22Rv1 (cell line): ENCODE data around the gene USP50.

ENCODE experiments used
- ZFX ChIP-seq: fragments of 450-650 bp; IDR thresholded peaks from 2 replicates; pipeline ENCODE4 v1.6.1; 2017; ENCODE audit warnings: antibody characterized with exemption, borderline replicate concordance
- TF ChIP-seq, protein P1 (sequence below): fragments of 450-650 bp; IDR thresholded peaks from 2 replicates; pipeline ENCODE4 v1.5.1; 2017; ENCODE audit warnings: mild to moderate bottlenecking

DNA sequence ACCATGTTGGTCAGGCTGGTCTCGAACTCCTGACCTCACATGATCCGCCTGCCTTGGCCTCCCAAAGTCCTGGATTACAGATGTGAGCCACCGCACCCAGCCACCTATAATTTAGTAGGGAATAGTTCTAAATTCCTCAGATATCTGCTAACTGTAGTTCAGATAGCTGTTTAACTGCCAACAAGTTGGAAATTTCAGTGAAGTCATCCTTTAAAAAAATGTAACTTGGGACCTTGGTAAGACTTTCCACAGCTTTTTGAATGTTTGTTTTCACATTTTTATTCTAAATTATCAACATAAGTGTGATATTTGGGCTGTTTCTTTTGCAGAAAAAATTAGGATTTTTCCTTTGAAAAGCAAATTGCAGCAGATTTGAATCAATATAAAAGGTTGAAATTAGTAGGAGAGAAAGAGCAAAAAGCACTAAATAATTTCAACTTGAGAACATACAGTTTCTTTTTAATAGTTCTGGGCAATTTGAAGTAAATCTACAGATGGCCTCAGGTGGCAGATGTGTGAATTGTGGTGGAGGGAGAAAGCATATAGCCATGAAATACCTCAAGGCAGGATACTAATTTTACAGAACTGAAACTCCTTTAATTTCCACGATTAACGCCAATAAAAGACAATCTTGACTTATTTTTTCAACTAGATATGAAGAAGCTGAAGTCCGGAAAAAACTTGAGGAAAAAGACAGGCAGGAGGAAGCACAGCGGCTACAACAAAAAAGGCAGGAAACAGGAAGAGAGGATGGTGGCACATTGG, 87.9 kb downstream of the USP50 start:
- TF ChIP-seq, protein P1, sequence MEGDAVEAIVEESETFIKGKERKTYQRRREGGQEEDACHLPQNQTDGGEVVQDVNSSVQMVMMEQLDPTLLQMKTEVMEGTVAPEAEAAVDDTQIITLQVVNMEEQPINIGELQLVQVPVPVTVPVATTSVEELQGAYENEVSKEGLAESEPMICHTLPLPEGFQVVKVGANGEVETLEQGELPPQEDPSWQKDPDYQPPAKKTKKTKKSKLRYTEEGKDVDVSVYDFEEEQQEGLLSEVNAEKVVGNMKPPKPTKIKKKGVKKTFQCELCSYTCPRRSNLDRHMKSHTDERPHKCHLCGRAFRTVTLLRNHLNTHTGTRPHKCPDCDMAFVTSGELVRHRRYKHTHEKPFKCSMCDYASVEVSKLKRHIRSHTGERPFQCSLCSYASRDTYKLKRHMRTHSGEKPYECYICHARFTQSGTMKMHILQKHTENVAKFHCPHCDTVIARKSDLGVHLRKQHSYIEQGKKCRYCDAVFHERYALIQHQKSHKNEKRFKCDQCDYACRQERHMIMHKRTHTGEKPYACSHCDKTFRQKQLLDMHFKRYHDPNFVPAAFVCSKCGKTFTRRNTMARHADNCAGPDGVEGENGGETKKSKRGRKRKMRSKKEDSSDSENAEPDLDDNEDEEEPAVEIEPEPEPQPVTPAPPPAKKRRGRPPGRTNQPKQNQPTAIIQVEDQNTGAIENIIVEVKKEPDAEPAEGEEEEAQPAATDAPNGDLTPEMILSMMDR: no peak
- no peak for TF ChIP-seq ZFX
